OCI-LY1 (cell line): Measurements from ENCODE around the gene NRG2.

Source experiments
- CTCF ChIP-seq: fragments of 200-600 bp; sonication (generic), shearing (Covaris generic); IDR thresholded peaks from 2 replicates; pipeline ENCODE4 v1.5.1; 2017; ENCODE audit warnings: mild to moderate bottlenecking, antibody characterized with exemption, low read length, moderate library complexity, mixed read lengths
- EZH2 ChIP-seq: fragments of 200-600 bp; sonication (generic), shearing (Covaris generic); IDR thresholded peaks from 2 replicates; pipeline ENCODE4 v1.8.0; 2017; ENCODE audit warnings: borderline replicate concordance, mixed run types, mild to moderate bottlenecking, antibody characterized with exemption, low read length, moderate library complexity, mixed read lengths

GRCh38 chr5:139822553-139823425 is 220.3 kb downstream of the NRG2 start:
- TF ChIP-seq CTCF (no peak), EZH2 (no peak)
